ENCODE data around the gene ZNF74. TPM values are rescaled to one million over a fixed set of nuclear protein-coding genes. Genes with fewer than 3 reads are reported as not detected.

Gene ZNF74
- polyA plus RNA-seq, 1 experiment: 6.9 TPM

GRCh38 chr22:20396639-20397038 is 2.7 kb downstream of the ZNF74 start:
- no peak for DNase-seq (ENCODE audit: low read depth)
- ChIA-PET POLR2A (no interaction called here), CTCF (interaction anchor here (0.6 to 0.9 kb wide), 2 partner anchors 174 to 240 kb away, joined by 3 read pairs; no protein-coding TSS in a partner anchor)
- Histone ChIP-seq H3K27me3 (ENCODE audit: control insufficient read depth, insufficient read depth, low read length) (no peaks in the 10 kb centered on the region), H3K4me3 (ENCODE audit: low read depth, low read length) (no peak overlapping the region), H3K36me3 (ENCODE audit: control insufficient read depth, insufficient read depth, low read length) (0 out of 2 replicates have a peak, but pooled peaks cover 2% of the 10 kb centered on the region)
- TF ChIP-seq, protein P1, sequence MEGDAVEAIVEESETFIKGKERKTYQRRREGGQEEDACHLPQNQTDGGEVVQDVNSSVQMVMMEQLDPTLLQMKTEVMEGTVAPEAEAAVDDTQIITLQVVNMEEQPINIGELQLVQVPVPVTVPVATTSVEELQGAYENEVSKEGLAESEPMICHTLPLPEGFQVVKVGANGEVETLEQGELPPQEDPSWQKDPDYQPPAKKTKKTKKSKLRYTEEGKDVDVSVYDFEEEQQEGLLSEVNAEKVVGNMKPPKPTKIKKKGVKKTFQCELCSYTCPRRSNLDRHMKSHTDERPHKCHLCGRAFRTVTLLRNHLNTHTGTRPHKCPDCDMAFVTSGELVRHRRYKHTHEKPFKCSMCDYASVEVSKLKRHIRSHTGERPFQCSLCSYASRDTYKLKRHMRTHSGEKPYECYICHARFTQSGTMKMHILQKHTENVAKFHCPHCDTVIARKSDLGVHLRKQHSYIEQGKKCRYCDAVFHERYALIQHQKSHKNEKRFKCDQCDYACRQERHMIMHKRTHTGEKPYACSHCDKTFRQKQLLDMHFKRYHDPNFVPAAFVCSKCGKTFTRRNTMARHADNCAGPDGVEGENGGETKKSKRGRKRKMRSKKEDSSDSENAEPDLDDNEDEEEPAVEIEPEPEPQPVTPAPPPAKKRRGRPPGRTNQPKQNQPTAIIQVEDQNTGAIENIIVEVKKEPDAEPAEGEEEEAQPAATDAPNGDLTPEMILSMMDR (IDR thresholded peaks at IDR 0.05; ENCODE audit: insufficient read depth, low read depth, low read length): no peak

DNA sequence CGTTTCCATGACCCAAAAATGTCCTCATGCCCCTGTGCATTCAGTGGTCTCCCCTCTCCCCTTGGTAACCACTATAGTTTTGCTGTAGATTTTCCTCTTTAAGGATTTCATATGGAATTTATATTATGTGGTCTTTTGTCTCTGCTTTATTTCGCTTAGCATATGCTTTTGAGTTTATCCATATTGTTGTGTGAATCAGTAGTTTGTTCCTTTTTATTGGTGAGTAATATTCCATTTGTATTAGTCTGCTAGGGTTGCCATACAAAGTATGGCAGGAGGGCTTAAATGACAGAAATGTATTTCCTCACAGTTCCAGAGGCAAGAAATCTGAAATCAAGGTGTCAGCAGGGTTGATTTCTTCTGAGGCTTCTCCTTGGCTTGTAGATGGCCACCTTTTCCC is 3.5 kb downstream of the ZNF74 start:
- DNase-seq (ENCODE audit: low read depth): no peak
- POLR2A ChIA-PET: no interaction called here
- Histone ChIP-seq H3K36me3 (ENCODE audit: control insufficient read depth, insufficient read depth, low read length) (0 out of 2 replicates have a peak, but pooled peaks cover 2% of the 10 kb centered on the region), H3K27me3 (ENCODE audit: control insufficient read depth, insufficient read depth, low read length) (no peaks in the 10 kb centered on the region), H3K4me3 (ENCODE audit: low read depth, low read length) (no peak overlapping the region)
- CTCF ChIA-PET: no interaction called here
- TF ChIP-seq, protein P1 (IDR thresholded peaks at IDR 0.05; ENCODE audit: insufficient read depth, low read depth, low read length): no peak

DNA sequence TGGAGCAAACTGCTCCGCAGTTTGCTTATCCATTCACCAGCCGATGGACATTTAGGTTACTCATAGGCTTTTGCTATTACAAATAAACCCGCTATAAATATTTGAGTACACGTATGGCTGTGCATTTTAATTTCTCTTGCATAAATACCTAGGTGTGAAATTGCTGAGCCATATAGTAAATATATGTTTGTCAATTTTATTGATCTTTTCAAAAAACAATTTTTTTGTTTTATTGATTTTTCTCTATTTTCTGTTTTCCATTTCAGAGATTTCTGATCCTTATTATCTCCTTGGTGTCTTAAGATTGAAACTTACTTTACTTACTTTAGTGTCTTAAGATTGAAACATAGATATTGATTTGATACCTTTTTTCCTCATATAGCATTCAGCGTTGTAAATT is 4.5 kb downstream of the ZNF74 start:
- H3K4me3 ChIP-seq (ENCODE audit: low read depth, low read length): no peak overlapping the region
- TF ChIP-seq, protein P1 (IDR thresholded peaks at IDR 0.05; ENCODE audit: insufficient read depth, low read depth, low read length): no peak
- ChIA-PET CTCF (interaction anchor here (0.5 kb wide), 1 partner anchor 98 kb away, joined by 3 read pairs; no protein-coding TSS in a partner anchor), POLR2A (no interaction called here)
- H3K36me3 ChIP-seq (ENCODE audit: control insufficient read depth, insufficient read depth, low read length): 0 out of 2 replicates have a peak, but pooled peaks cover 2% of the 10 kb centered on the region
- no peaks in the 10 kb centered on the region for H3K27me3 ChIP-seq (ENCODE audit: control insufficient read depth, insufficient read depth, low read length)
- DNase-seq (ENCODE audit: low read depth): no peak

GRCh38 chr22:20399866-20400605 is 6.1 kb downstream of the ZNF74 start:
- Histone ChIP-seq H3K4me3 (ENCODE audit: low read depth, low read length) (no peak overlapping the region), H3K36me3 (ENCODE audit: control insufficient read depth, insufficient read depth, low read length) (0 out of 2 replicates have a peak, but pooled peaks cover 2% of the 10 kb centered on the region), H3K27me3 (ENCODE audit: control insufficient read depth, insufficient read depth, low read length) (no peaks in the 10 kb centered on the region)
- POLR2A ChIA-PET: no interaction called here
- CTCF ChIA-PET: no interaction called here
- DNase-seq (ENCODE audit: low read depth): no peak
- TF ChIP-seq, protein P1 (IDR thresholded peaks at IDR 0.05; ENCODE audit: insufficient read depth, low read depth, low read length): no peak

DNA sequence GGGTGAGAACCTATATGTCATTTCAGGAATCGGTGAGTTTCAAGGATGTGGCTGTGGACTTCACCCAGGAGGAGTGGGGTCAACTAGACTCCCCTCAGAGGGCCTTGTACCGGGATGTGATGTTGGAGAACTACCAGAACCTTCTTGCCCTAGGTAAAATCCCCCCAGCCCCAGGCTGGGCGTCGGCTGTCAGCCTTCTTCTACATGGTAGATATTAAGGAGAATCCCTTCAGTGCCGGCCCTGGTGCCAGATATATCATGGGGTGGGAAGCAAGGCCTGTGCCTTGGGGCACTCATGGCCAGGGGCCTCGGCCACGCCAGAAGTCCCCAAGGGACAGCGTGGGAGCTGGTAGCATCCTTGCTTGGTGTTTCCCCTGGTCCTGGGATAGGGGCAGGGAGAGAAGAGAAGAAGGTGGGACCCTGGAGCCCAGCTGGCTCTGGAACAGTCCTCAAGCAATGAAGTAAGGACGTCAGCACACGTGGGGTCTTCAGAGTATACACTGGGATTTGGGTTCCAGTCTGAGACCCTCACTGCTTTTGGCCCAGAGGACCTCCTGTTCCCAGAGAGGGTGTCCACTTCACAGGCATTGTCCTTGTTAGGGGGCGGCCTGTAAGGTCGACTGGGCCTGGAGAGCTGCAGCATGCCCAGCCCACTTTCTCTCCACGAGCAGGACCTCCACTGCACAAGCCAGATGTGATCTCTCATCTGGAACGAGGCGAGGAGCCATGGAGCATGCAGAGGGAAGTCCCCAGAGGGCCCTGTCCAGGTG is 6.8 kb downstream of the ZNF74 start:
- TF ChIP-seq, protein P1 (IDR thresholded peaks at IDR 0.05; ENCODE audit: insufficient read depth, low read depth, low read length): no peak
- no peaks in the 10 kb centered on the region for H3K27me3 ChIP-seq (ENCODE audit: control insufficient read depth, insufficient read depth, low read length)
- POLR2A ChIA-PET: no interaction called here
- no peak overlapping the region for H3K4me3 ChIP-seq (ENCODE audit: low read depth, low read length)
- CTCF ChIA-PET: no interaction called here
- no peak for DNase-seq (ENCODE audit: low read depth)
- H3K36me3 ChIP-seq (ENCODE audit: control insufficient read depth, insufficient read depth, low read length): peaks cover 2% of the 10 kb centered on the region; the same call in 1 of the 2 replicates
